ENCODE data around the gene LPP. TPM values are rescaled to one million over a fixed set of nuclear protein-coding genes. Genes with fewer than 3 reads are reported as not detected.

The LPP gene
- total RNA-seq, 1 experiment from 2014 or later, result 120 TPM

DNA sequence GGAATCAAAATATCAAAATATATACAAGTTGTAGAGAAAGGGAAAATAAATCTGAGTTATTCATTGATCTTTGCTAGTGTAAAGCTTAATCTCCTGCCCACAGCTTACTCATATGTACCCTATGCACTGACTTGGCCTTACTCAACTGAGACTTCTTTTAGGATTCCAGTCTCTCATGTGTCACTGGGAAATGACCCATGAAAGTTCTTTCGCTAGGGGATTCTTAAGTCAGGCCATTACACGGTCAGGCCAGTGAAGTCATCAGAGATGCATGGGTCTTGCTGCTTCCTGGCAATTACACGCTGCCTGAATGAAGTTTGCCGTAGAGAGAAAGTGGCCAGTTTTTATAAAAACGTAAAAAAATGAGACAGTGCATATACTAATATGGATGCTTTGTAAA, 20.7 kb upstream of the LPP start:
- intact Hi-C loops (cut with micrococcal nuclease; ENCODE audit: unreplicated experiment), result no loop called here
- no peak overlapping the region for H3K4me3 Mint-ChIP-seq (ENCODE audit: unreplicated experiment)
- CTCF ChIA-PET, result no interaction called here

DNA sequence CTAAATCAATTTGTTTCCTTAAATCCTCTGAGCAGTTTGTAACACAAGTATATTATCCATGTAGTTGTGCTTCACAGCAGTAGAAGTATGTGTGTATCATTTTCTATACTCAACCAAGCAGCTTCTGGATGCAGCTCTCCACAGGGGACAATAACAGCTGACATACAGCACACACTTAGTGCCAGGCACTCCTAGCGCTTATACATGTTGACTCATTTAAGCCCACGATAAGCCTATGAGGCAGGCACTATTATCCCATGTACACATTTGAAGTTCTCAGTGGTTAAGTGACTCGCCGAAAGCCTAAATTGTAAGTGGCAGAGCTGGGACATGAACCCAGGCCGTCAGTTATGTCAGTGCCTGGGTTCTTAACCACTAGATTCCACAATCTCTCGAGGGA, 20.3 kb upstream of the LPP start:
- POLR2A ChIA-PET, result no interaction called here
- H3K27me3 Mint-ChIP-seq (ENCODE audit: insufficient read depth, unreplicated experiment), result no peaks in the 10 kb centered on the region

More for the DNA sequence above, 20.7 kb upstream of the LPP start:
- H3K36me3 ChIP-seq (ENCODE audit: control insufficient read depth, insufficient read depth, low read length), result no peaks in the 10 kb centered on the region
- BruUV-seq (replicated peaks), result no TSS peak
- Mint-ChIP-seq H3K9me3 (ENCODE audit: unreplicated experiment) (no peaks in the 10 kb centered on the region), H3K27me3 (ENCODE audit: insufficient read depth, unreplicated experiment) (no peaks in the 10 kb centered on the region), H3K36me3 (ENCODE audit: insufficient read depth, unreplicated experiment) (no peaks in the 10 kb centered on the region), H3K4me1 (ENCODE audit: low read depth, unreplicated experiment) (peaks cover 7% of the 10 kb centered on the region), H3K27ac (ENCODE audit: unreplicated experiment) (no peak overlapping the region)
- TF ChIP-seq, protein P1, sequence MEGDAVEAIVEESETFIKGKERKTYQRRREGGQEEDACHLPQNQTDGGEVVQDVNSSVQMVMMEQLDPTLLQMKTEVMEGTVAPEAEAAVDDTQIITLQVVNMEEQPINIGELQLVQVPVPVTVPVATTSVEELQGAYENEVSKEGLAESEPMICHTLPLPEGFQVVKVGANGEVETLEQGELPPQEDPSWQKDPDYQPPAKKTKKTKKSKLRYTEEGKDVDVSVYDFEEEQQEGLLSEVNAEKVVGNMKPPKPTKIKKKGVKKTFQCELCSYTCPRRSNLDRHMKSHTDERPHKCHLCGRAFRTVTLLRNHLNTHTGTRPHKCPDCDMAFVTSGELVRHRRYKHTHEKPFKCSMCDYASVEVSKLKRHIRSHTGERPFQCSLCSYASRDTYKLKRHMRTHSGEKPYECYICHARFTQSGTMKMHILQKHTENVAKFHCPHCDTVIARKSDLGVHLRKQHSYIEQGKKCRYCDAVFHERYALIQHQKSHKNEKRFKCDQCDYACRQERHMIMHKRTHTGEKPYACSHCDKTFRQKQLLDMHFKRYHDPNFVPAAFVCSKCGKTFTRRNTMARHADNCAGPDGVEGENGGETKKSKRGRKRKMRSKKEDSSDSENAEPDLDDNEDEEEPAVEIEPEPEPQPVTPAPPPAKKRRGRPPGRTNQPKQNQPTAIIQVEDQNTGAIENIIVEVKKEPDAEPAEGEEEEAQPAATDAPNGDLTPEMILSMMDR (IDR thresholded peaks at IDR 0.05; ENCODE audit: insufficient read depth in 1 of 2, low read depth in 1 of 2, low read length in 1 of 2, severe bottlenecking in 1 of 2, unreplicated experiment in 1 of 2), result no peak
- H3K9me3 ChIP-seq, result no peaks in the 10 kb centered on the region
- H3K27me3 ChIP-seq (replicated peaks; ENCODE audit: control insufficient read depth, insufficient read depth, low read length), result no peaks in the 10 kb centered on the region
- no peaks in the 10 kb centered on the region for H3K4me1 ChIP-seq
- H3K4me3 ChIP-seq (ENCODE audit: low read depth, low read length), result no peak overlapping the region
- POLR2A ChIA-PET, result no interaction called here
- DNase-seq, result no peak

DNA sequence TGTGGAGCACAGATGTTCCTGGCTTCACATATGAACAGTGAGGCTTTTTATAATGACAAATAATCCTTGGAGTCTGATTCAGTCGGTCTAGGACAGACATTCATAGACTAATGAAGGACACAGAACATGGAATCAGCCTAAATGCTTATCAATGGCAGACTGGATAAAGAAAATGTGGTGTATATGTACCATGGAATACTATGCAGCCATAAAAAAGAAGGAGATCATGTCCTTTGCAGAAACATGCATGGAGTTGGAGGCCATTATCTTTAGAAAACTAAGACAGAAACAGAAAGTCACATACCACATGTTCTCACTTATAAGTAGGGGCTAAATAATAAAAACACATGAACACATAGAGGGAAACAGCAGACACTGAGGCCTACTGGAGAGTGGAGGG, 19.9 kb upstream of the LPP start:
- H3K9me3 Mint-ChIP-seq (ENCODE audit: unreplicated experiment), result no peaks in the 10 kb centered on the region
- POLR2A ChIA-PET, result no interaction called here
- CTCF ChIA-PET, result no interaction called here
- Histone ChIP-seq H3K4me3 (ENCODE audit: low read depth, low read length) (no peak overlapping the region), H3K36me3 (ENCODE audit: control insufficient read depth, insufficient read depth, low read length) (no peaks in the 10 kb centered on the region), H3K27me3 (replicated peaks; ENCODE audit: control insufficient read depth, insufficient read depth, low read length) (no peaks in the 10 kb centered on the region), H3K4me1 (no peaks in the 10 kb centered on the region), H3K9me3 (no peaks in the 10 kb centered on the region)
- no peaks in the 10 kb centered on the region for H3K27me3 Mint-ChIP-seq (ENCODE audit: insufficient read depth, unreplicated experiment)
- intact Hi-C loops (cut with micrococcal nuclease; ENCODE audit: unreplicated experiment), result no loop called here
- DNase-seq, result no peak
- TF ChIP-seq, protein P1 (IDR thresholded peaks at IDR 0.05; ENCODE audit: insufficient read depth in 1 of 2, low read depth in 1 of 2, low read length in 1 of 2, severe bottlenecking in 1 of 2, unreplicated experiment in 1 of 2), result no peak
- H3K4me1 Mint-ChIP-seq (ENCODE audit: low read depth, unreplicated experiment), result peaks cover 12% of the 10 kb centered on the region
- H3K27ac Mint-ChIP-seq (ENCODE audit: unreplicated experiment), result no peak overlapping the region
- H3K36me3 Mint-ChIP-seq (ENCODE audit: insufficient read depth, unreplicated experiment), result no peaks in the 10 kb centered on the region
- no peak overlapping the region for H3K4me3 Mint-ChIP-seq (ENCODE audit: unreplicated experiment)
- BruUV-seq (replicated peaks), result no TSS peak

More for the DNA sequence above, 20.3 kb upstream of the LPP start:
- Mint-ChIP-seq H3K4me1 (ENCODE audit: low read depth, unreplicated experiment) (peaks cover 8% of the 10 kb centered on the region), H3K9me3 (ENCODE audit: unreplicated experiment) (no peaks in the 10 kb centered on the region), H3K27ac (ENCODE audit: unreplicated experiment) (no peak overlapping the region), H3K36me3 (ENCODE audit: insufficient read depth, unreplicated experiment) (no peaks in the 10 kb centered on the region), H3K4me3 (ENCODE audit: unreplicated experiment) (no peak overlapping the region)
- TF ChIP-seq, protein P1 (IDR thresholded peaks at IDR 0.05; ENCODE audit: insufficient read depth in 1 of 2, low read depth in 1 of 2, low read length in 1 of 2, severe bottlenecking in 1 of 2, unreplicated experiment in 1 of 2), result no peak
- Histone ChIP-seq H3K36me3 (ENCODE audit: control insufficient read depth, insufficient read depth, low read length) (no peaks in the 10 kb centered on the region), H3K4me1 (no peaks in the 10 kb centered on the region), H3K27me3 (replicated peaks; ENCODE audit: control insufficient read depth, insufficient read depth, low read length) (no peaks in the 10 kb centered on the region), H3K4me3 (ENCODE audit: low read depth, low read length) (no peak overlapping the region), H3K9me3 (no peaks in the 10 kb centered on the region)
- no TSS peak for BruUV-seq (replicated peaks)
- intact Hi-C loops (cut with micrococcal nuclease; ENCODE audit: unreplicated experiment), result no loop called here
- DNase-seq, result no peak
- CTCF ChIA-PET, result no interaction called here

Measured in Caco-2 (cell line).